Measurements from ENCODE around the gene KRT15. TPM values are rescaled to one million over a fixed set of nuclear protein-coding genes. Genes with fewer than 3 reads are reported as not detected.

KRT15 gene
- polyA plus RNA-seq, 1 of the 3 experiments (the other 2 are of a cell fraction): 16.9 TPM

- POLR2A ChIA-PET: no interaction called here
Observed at GRCh38 chr17:41556931-41557330, 38.2 kb upstream of the KRT15 start.

DNA sequence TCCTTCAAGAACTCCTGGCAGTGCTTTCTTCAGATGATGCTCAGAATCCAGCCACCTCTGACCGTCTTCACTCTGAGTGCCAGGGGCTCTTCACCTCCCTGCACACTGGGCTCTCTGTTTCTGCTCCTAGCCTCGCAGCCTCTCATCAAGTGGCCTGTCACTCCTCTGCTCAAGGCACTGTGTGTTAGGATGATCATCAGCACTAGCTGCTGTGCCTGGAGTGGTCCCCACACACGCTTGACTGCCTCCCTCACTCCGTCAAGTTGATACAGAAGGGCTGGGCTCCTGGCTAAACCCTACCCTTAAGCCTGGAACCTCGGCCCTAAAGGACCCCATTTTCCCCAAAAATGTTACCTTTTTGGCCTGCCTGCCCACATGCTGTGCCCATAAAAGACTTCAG, 37.6 kb upstream of the KRT15 start:
- POLR2A ChIA-PET: no interaction called here
- TF ChIP-seq, protein P1, sequence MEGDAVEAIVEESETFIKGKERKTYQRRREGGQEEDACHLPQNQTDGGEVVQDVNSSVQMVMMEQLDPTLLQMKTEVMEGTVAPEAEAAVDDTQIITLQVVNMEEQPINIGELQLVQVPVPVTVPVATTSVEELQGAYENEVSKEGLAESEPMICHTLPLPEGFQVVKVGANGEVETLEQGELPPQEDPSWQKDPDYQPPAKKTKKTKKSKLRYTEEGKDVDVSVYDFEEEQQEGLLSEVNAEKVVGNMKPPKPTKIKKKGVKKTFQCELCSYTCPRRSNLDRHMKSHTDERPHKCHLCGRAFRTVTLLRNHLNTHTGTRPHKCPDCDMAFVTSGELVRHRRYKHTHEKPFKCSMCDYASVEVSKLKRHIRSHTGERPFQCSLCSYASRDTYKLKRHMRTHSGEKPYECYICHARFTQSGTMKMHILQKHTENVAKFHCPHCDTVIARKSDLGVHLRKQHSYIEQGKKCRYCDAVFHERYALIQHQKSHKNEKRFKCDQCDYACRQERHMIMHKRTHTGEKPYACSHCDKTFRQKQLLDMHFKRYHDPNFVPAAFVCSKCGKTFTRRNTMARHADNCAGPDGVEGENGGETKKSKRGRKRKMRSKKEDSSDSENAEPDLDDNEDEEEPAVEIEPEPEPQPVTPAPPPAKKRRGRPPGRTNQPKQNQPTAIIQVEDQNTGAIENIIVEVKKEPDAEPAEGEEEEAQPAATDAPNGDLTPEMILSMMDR (IDR thresholded peaks at IDR 0.05): no peak
- TF ChIP-seq CHD2 (IDR thresholded peaks at IDR 0.05; ENCODE audit: low read length, partially characterized antibody): no peak
- TF ChIP-seq, protein P2, sequence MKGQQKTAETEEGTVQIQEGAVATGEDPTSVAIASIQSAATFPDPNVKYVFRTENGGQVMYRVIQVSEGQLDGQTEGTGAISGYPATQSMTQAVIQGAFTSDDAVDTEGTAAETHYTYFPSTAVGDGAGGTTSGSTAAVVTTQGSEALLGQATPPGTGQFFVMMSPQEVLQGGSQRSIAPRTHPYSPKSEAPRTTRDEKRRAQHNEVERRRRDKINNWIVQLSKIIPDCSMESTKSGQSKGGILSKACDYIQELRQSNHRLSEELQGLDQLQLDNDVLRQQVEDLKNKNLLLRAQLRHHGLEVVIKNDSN (IDR thresholded peaks at IDR 0.05; ENCODE audit: borderline replicate concordance, low read depth): no peak
- TF ChIP-seq, protein P3, sequence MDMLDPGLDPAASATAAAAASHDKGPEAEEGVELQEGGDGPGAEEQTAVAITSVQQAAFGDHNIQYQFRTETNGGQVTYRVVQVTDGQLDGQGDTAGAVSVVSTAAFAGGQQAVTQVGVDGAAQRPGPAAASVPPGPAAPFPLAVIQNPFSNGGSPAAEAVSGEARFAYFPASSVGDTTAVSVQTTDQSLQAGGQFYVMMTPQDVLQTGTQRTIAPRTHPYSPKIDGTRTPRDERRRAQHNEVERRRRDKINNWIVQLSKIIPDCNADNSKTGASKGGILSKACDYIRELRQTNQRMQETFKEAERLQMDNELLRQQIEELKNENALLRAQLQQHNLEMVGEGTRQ (IDR thresholded peaks at IDR 0.05; ENCODE audit: borderline replicate concordance, low read depth, low read length): no peak
- TF ChIP-seq, protein P4, sequence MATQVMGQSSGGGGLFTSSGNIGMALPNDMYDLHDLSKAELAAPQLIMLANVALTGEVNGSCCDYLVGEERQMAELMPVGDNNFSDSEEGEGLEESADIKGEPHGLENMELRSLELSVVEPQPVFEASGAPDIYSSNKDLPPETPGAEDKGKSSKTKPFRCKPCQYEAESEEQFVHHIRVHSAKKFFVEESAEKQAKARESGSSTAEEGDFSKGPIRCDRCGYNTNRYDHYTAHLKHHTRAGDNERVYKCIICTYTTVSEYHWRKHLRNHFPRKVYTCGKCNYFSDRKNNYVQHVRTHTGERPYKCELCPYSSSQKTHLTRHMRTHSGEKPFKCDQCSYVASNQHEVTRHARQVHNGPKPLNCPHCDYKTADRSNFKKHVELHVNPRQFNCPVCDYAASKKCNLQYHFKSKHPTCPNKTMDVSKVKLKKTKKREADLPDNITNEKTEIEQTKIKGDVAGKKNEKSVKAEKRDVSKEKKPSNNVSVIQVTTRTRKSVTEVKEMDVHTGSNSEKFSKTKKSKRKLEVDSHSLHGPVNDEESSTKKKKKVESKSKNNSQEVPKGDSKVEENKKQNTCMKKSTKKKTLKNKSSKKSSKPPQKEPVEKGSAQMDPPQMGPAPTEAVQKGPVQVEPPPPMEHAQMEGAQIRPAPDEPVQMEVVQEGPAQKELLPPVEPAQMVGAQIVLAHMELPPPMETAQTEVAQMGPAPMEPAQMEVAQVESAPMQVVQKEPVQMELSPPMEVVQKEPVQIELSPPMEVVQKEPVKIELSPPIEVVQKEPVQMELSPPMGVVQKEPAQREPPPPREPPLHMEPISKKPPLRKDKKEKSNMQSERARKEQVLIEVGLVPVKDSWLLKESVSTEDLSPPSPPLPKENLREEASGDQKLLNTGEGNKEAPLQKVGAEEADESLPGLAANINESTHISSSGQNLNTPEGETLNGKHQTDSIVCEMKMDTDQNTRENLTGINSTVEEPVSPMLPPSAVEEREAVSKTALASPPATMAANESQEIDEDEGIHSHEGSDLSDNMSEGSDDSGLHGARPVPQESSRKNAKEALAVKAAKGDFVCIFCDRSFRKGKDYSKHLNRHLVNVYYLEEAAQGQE (IDR thresholded peaks at IDR 0.05; ENCODE audit: low read depth, low read length): no peak
- TF ChIP-seq, protein P5, sequence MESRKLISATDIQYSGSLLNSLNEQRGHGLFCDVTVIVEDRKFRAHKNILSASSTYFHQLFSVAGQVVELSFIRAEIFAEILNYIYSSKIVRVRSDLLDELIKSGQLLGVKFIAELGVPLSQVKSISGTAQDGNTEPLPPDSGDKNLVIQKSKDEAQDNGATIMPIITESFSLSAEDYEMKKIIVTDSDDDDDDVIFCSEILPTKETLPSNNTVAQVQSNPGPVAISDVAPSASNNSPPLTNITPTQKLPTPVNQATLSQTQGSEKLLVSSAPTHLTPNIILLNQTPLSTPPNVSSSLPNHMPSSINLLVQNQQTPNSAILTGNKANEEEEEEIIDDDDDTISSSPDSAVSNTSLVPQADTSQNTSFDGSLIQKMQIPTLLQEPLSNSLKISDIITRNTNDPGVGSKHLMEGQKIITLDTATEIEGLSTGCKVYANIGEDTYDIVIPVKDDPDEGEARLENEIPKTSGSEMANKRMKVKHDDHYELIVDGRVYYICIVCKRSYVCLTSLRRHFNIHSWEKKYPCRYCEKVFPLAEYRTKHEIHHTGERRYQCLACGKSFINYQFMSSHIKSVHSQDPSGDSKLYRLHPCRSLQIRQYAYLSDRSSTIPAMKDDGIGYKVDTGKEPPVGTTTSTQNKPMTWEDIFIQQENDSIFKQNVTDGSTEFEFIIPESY (IDR thresholded peaks at IDR 0.05; ENCODE audit: borderline replicate concordance, low read depth): no peak
- TF ChIP-seq JUND (IDR thresholded peaks at IDR 0.05): no peak

More at GRCh38 chr17:41556931-41557330, 38.2 kb upstream of the KRT15 start:
- DNase-seq: no peak
- 54% methylated on average over 5 of the region's 9 CpGs for WGBS (ENCODE audit: low lambda C conversion rate)
- H3F3A ChIP-seq (replicated peaks; ENCODE audit: insufficient read depth): peaks cover 4% of the 10 kb centered on the region
- H3K9me3 ChIP-seq: no peaks in the 10 kb centered on the region
- no peak overlapping the region for H3K27ac ChIP-seq (ENCODE audit: low read depth in 2 of 2, low read length in 1 of 2)
- TF ChIP-seq GATA2 (CRISPR knock-in tag; IDR thresholded peaks at IDR 0.05): no peak
- TF ChIP-seq TCF12 (IDR thresholded peaks at IDR 0.05): no peak
- TF ChIP-seq NFIC (IDR thresholded peaks at IDR 0.05; ENCODE audit: borderline replicate concordance): no peak
- TF ChIP-seq, protein P3 (IDR thresholded peaks at IDR 0.05; ENCODE audit: borderline replicate concordance, low read depth, low read length): no peak
- no peak for TF ChIP-seq YY1 (IDR thresholded peaks at IDR 0.05; ENCODE audit: low read depth)
- TF ChIP-seq FOSL2 (IDR thresholded peaks at IDR 0.05; ENCODE audit: borderline replicate concordance, low read depth): no peak
- TF ChIP-seq, protein P1 (IDR thresholded peaks at IDR 0.05): no peak
- H3K27me3 ChIP-seq (ENCODE audit: insufficient read depth): peaks cover 28% of the 10 kb centered on the region; the same call in 1 of the 2 replicates
- H3K9me2 ChIP-seq: no peaks in the 10 kb centered on the region
- no peak overlapping the region for H2AFZ ChIP-seq (ENCODE audit: low read depth)
- no peak overlapping the region for H3K9ac ChIP-seq
- H3K4me3 ChIP-seq (ENCODE audit: low read depth in 2 of 2, low read length in 1 of 2): no peak overlapping the region
- no peak overlapping the region for H3K4me2 ChIP-seq
- H4K20me1 ChIP-seq (ENCODE audit: insufficient read depth): no peaks in the 10 kb centered on the region
- H3K79me2 ChIP-seq (ENCODE audit: insufficient read depth): no peaks in the 10 kb centered on the region
- no peaks in the 10 kb centered on the region; a peak in 1 of 4 replicates for H3K4me1 ChIP-seq (ENCODE audit: control insufficient read depth in 1 of 2, insufficient read depth in 2 of 2, low read depth in 1 of 2, low read length in 1 of 2)
- CTCF ChIA-PET: interaction anchor here (0.7 to 25.5 kb wide), 5 partner anchors 8 to 1552 kb away, joined by 4 to 646 read pairs (median 66); no protein-coding TSS in a partner anchor
- no peaks in the 10 kb centered on the region for H3K36me3 ChIP-seq (replicated peaks in 1 of 2; ENCODE audit: control insufficient read depth in 1 of 2, insufficient read depth in 2 of 2, low read length in 1 of 2)

More for the DNA sequence above, 37.6 kb upstream of the KRT15 start:
- H3K4me2 ChIP-seq: no peak overlapping the region
- DNase-seq: no peak
- no peak overlapping the region for H2AFZ ChIP-seq (ENCODE audit: low read depth)
- no peak overlapping the region for H3K4me3 ChIP-seq (ENCODE audit: low read depth in 2 of 2, low read length in 1 of 2)
- H3K79me2 ChIP-seq (ENCODE audit: insufficient read depth): no peaks in the 10 kb centered on the region
- peaks cover 28% of the 10 kb centered on the region; the same call in 1 of the 2 replicates for H3K27me3 ChIP-seq (ENCODE audit: insufficient read depth)
- no peak overlapping the region for H3K27ac ChIP-seq (ENCODE audit: low read depth in 2 of 2, low read length in 1 of 2)
- no peaks in the 10 kb centered on the region for H3K9me2 ChIP-seq
- WGBS (ENCODE audit: low lambda C conversion rate): 44% methylated on average over 5 of the region's 5 CpGs
- CTCF ChIA-PET: interaction anchor here (3.9 to 25.5 kb wide), 3 partner anchors 22 to 108 kb away, joined by 14 to 646 read pairs (median 534); no protein-coding TSS in a partner anchor
- H3K9ac ChIP-seq: no peak overlapping the region
- H3K4me1 ChIP-seq (ENCODE audit: control insufficient read depth in 1 of 2, insufficient read depth in 2 of 2, low read depth in 1 of 2, low read length in 1 of 2): no peaks in the 10 kb centered on the region; a peak in 1 of 4 replicates
- peaks cover 4% of the 10 kb centered on the region for H3F3A ChIP-seq (replicated peaks; ENCODE audit: insufficient read depth)
- H3K36me3 ChIP-seq (replicated peaks in 1 of 2; ENCODE audit: control insufficient read depth in 1 of 2, insufficient read depth in 2 of 2, low read length in 1 of 2): no peaks in the 10 kb centered on the region
- H3K9me3 ChIP-seq: no peaks in the 10 kb centered on the region
- H4K20me1 ChIP-seq (ENCODE audit: insufficient read depth): no peaks in the 10 kb centered on the region

All from SK-N-SH (cell line).